Stimulated activated CD8-positive, alpha-beta memory T cell treated with anti-CD3 and anti-CD28 coated beads, Interleukin-15, amount 100 ng/mL, for 1 hour (primary cell): ENCODE data around the gene PLSCR5.

Experiments
- DNase-seq: peaks from one replicate; pipeline ENCODE4 v3.0.0-alpha.2; 2020; ENCODE audit warnings: low read depth

PLSCR5 gene

DNA sequence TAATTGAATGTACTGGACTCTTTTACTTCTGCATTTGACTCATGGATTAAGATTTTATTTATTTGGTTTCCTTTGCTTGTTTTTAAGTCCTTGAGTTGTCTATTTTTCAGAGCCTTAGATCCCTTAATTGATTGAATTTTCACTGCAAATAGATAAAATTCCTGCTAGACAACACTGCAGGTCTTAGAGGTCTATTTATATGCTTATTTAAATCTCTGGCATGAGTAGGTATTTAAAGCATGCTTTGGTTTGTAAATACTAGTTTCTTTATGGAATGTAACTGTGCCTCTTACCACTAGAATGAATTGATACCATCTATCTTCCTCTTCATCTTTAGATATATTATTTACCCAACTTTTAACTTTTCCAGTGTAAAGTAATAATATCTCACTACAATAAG is 20.0 kb downstream of the PLSCR5 start:
- DNase-seq = no peak

DNA sequence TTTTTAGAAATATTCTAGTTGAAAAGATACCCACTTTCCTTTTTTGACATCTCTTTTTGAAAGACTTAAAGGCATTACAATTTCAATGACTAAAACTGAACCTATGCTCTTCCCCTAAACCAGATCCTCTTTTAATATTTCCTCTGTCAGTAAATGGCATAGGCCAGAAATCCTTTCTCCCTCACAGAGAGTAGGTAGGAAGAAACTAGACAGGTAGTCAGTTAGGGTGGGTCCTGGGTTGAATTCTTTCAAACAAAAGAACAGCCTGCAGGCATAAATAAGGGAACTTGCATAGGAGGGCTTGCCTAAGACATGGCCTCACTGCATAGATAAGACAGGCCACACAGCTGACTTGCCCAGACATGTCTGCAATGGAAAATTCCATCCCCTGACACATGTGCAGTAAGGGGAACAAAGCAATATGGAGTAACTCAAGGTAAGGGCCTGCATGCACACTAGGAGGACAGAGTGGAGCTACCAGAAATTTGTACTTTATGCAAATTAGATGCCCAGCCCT is 23.1 kb downstream of the PLSCR5 start:
- no peak for DNase-seq

DNA sequence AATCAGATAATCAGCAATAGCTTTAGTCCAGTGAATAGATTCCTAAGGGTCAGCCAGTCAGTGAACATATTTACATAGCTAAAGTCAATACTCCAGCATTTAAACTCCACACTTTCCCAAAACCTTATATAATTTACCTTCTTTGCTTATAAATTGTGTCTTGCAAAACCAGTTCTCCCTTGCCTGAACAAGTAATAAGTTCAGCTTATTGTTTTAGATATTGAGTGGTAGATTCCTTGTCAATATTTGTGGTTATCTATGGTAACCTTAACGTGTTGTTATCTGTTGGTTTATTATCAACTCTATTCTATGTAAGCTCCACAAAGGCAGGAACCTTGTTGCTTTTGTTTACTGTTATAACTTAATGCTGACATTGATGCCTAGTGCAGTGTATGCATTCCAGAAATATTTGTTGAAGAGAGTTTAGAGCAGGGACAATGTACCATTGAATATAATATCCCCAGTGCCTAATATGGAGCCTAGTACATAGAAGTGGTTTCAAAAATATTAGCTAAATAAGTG is 24.0 kb downstream of the PLSCR5 start:
- no peak for DNase-seq

DNA sequence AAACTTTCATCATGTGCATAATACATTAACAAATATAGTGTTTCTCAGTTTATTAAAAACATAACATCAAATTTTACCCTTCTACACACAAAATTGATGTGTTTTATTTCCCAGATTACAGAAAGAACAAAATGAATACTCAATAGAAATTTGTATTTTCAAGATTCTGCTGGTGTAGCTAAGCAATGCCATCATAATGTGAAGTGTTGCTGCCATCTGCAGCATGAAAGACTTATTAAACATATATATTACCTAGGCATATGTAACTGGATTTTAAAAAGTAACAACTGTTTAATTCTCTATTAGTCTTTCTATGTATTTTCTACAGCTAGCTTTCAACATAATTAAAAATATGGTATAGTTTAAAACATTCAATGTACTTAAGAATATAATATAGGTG is 27.5 kb downstream of the PLSCR5 start:
- no peak for DNase-seq

DNA sequence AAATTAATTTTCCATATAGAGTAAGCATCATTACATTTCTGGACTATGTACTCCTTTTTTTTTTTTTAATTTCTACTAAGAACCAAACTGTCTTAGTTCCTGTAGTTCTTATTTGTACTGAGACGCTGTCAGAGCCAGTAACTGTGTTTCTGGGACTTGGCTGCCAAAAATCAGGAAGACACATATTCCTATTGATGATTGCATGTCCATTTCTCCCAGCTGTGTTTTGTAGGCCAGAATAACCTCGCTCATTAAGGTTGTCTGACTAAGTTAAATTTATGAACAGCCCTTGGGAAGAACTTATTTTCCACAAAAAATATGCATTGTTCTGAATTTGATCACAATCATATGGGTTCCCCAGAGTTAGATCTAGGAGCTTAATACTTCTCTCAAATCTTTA is 29.5 kb downstream of the PLSCR5 start:
- no peak for DNase-seq

DNA sequence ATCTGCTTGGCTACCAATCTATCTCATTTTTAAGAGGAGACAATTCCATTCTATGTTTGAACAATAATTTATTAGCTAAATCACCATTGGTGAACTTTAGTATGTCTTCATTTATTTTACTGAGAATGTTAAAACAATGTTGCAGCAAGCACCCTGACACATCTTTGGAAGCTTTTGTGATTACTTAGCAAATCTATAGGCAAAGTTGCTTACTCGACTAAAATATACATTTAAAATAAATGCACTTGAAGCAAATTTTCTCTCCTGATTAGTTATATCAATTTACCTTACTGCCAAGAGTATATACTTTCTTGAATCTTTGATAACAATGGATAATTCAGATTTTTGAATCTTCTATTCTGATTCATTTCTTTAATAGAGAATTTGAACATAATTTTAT is 31.0 kb downstream of the PLSCR5 start:
- no peak for DNase-seq

DNA sequence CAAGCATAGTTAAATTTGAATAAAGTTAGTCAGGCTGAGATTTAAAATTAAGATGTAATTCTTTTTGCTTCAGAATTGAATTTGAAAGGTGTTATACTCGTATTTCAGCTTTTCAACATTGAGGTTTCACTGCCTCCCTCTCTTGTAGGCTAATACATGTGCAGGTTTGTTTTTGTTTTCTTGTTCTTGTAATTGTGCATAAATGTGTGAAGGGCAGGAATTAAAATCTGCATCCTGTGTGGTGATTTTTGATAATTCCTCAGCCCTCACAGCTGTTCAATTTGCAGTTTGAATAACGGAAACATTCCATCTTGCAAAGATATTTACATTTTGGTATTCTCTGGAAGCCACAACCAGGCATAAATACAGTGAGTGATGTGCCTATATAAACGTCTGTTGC is 35.8 kb downstream of the PLSCR5 start:
- no peak for DNase-seq

DNA sequence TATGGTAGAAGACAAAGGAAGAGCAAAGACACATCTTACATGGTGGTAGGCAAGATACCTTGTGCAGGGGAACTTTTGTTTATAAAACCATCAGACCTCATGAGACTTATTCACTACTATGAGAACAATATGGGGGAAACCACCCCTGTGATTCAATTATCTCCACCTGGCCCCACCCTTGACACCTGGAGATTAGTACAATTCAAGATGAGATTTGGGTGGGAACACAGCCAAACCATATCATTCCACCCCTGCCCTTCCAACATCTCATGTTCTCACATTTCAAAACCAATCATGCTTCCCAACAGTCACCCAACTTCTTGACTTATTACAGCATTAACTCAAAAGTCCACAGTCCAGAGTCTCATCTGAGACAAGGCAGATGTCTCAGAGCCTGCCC is 39.0 kb downstream of the PLSCR5 start:
- DNase-seq = no peak

DNA sequence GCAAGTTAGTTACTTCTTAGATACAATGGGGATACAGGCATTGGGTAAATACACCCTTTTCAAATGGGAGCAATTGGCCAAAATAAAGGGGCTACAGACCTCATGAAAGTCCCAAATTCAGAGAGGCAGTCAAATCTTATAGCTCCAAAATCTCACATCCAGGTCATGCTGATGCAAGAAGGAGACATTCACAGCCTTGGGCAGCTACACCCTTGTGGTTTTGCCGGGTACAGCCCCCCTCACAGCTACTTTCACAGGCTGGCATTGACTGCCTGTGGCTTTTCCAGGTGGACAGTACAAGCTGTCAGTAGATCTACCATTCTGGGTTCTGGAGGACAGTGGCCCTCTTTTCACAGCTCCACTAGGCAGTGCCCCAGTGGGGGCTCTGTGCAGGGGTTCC is 43.3 kb downstream of the PLSCR5 start:
- DNase-seq = no peak

DNA sequence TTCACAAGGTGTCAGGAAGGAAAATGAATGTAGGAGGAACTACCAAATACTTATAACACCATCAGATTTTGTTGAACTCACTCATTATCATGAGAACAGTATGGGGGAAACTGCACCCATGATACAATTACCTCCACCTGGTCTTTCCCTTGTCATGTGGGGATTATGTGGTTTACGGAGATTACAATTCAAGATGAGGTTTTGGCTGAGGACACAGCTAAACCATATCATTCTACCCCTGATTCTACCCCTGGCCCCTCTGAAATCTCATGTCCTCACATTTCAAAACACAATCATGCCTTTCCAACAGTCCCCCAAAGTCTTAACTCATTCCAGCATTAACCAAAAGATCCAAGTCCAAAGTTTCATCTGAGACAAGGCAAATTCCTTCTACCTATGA is 43.7 kb downstream of the PLSCR5 start:
- DNase-seq = no peak

DNA sequence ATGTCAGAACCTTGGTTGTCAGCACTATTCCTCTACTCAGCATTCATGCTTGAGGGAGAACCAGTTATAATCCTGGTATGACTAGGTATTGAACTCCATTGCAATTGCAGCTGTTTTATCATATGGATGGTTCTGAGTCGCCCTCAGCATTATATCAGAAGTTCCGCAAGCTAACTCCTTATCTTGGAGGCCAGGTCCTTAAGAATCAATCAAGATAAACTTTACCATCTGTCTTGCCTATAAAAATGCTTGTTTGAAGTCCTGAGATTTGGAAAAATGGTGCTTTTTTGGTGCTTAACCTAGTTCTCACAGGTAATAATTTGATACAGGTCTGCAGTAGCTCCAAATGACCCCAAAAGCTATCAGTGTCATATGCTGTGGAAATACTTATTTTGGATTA is 44.5 kb downstream of the PLSCR5 start:
- no peak for DNase-seq

DNA sequence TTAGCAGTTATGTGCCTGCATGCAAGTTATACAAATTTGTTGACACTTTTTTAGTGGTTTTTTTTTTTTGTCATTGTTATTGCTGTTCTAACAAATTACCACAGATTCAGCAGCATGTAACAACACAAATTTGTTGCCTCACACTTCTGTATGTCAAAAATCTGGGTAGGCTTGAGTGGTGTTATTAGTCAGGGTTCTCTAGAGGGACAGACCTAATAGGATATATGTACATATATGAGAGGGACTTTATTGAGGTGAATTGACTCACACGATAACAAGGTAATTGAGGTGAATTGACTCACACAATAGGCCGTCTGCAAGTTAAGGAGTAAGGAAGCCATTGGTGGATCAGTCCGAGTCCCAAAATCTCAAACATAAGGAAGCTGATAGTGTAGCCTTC is 45.8 kb downstream of the PLSCR5 start:
- no peak for DNase-seq

DNA sequence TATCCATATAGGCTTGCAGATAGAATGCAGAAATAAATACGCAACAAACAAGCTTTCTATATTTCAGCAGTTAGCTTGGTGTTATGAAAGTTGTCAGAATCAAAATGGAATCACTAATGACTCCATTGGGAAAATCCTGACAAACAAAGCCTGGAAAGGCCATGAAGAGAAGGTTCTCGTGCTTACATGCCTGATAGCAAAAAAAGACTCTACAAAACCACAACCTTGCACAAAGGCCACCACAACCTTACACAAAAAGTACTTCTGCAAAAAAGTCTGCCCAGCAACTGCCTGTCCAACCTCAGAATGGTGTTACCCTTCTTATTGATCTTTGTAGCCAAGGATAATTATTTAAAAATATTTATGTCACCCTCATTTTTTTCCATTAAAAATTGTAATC is 46.4 kb downstream of the PLSCR5 start:
- no peak for DNase-seq

DNA sequence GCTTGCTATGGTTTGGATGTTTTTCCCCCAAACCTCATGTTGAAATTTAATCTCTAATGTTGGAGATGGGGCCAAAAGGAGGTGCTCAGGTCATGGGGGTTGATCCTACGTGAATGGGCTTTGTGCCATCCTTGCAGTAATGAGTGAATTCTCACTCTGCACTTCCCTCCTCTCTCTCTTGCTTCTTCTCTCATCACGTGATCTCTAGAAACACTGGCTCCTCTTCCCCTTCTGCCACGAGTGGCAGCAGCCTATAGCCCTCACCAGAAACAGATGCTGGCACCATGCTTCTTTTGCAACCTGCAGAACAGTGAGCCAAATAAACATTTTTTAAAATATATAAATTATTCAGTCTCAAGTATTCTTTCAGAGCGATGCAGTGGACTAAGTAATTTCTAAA is 47.4 kb downstream of the PLSCR5 start:
- no peak for DNase-seq

DNA sequence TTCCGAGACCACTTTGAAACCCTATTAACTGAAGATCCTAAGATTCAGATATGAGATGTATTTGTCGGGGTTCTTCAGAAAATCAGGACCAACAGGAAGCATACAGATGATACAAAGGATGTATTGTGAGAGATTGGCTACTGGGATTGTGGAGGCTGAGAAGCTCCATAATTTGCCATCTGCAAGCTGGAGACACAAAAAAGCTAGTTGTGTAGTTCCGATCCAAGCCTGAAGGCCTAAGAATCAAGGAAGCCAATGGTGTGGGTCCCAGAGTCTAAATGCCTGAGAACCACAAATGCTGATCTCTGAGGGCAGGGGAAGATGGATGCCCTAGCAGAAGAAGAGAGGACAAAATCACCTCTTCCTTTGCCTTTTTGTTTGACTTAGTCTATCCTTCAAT is 49.8 kb downstream of the PLSCR5 start:
- no peak for DNase-seq

DNA sequence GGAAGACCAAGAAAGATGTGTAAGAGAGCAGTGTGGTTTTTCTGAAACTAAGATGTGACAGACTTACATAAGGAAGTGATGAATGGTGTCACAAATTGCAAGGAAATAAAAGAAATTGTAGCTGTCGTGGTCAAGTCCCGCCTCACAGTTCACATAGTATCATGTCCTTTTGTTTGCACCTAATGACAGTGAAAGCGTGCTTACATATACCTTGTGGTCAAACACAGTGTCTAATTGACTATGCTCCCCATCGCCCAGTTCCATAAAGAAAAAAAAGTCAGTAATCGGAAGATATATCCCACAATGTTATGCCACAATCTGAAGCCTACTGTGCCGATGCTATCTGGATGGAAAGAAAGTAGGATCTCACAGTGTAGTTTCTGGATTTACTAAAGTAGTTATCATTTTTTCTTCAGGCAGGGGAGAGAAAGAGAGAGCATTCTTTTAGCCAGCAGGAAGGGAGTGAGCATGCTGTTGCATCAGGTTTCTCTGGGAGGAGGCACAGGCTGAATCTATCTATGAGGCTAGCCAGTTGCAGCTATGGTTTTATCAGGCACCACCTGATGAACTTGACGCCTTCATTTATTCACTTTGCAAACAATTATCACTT is 50.9 kb downstream of the PLSCR5 start:
- DNase-seq = no peak

DNA sequence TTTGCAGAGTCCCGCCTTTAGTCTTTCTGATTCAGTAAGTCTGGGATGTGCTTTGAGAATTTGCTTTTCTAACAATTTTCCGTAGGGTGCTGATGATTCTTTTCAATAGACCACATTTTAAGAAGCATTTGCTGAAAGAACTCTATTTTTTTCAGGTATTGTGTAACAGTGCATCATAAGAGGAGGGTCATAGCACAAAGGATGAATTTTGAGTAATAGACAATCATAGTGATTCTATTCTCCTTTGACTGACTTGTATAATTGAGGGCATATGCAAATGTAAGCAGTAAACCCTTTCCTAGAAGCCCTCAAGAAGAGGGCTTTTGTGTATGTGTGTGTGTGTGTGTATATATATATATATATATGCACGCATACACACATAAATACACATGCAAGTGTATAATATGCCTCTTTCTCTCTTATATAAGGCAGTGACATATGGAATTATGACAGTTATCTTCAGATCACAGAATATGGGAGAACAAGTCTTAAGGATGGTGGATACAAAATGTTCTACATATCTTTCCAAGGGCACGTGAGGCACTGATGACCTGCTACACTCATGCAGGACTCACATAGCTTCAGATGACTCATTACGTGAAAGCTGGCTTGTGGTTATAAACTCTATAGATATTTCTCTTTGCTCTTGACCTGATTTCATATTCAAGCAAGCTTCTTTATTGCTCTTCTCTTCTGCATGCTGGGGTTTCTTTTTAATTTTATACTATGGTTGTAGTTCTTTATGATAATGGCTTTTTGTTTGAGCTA is 54.2 kb downstream of the PLSCR5 start:
- no peak for DNase-seq

DNA sequence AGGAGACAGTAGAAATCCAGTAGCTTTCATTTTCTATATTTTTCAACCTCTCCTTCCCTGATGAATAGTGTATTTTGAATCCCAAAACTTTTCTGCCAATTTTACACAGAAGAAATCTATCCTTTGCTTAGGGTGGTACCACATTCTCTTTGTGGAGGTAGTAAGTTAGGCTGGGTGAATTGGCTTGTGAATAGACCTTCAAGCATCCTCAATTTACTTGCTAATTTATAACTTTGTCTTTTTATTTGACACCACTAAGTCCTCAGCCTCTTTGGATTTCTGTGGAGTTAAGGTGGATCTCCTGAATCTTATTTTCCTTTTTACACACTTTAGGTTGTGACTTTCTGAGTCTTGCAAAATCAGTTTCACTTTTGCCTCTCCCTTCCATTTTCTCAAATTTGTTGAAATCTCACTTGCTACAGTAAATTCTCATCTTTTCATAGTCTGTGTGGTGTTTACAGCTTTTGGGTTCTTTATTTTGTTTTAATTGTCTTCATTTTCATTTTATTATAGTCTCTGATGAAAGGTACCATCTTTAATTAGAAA is 55.0 kb downstream of the PLSCR5 start:
- DNase-seq = no peak

DNA sequence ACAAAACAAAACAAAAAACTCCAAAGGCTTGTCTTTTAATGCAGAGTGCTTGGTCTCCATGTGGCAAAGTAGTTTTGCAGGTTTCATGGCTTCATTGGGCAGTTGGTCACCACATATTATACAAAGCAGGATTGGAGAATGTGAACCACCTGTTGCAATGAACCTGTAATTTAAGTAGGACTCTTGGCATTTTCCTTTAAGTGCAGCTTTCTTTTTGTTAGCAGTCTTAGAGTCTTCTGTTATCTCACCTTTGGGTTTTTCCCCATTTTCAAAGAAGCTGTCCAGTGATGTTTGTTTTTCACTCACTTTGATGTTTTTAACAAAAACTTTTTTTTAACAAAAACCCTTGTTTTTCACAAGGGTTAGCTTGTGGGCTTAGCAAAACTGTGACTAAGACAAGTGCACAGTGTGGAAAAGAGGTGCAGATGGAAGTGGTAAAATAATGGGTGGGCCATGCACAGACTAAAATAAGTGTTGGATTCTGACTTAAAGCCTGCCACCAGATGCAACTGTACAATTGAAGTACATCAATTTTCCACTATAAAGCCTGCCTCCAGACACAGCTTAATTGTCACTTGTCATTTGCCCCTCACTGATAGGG is 57.8 kb downstream of the PLSCR5 start:
- DNase-seq = no peak

DNA sequence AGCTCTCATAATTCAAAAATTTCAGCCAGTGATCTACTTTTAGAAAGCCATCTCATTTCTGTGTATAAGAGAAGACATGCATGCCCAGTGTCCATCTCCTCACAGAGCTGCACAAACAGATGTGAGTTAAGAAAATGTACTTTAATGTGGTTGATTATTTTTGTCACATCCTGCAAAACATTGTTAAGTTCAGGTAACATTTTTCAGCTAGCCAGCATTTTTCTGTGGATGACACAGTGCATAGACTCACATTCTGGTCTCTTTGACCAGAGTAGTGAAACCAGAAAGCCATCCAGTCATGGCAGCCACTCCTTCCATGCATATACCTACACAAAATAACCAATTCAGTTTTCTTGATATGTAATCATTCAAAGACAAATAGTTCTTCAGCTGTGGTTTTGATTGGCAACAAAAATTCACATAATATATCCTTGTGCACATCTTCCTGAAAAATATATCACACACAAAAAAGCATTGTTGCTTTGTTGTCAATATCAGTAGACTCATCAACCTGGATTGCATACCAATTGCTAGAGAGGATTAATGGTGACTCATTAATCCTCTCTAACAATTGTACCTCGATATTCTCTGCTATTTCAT is 58.7 kb downstream of the PLSCR5 start:
- DNase-seq = no peak

DNA sequence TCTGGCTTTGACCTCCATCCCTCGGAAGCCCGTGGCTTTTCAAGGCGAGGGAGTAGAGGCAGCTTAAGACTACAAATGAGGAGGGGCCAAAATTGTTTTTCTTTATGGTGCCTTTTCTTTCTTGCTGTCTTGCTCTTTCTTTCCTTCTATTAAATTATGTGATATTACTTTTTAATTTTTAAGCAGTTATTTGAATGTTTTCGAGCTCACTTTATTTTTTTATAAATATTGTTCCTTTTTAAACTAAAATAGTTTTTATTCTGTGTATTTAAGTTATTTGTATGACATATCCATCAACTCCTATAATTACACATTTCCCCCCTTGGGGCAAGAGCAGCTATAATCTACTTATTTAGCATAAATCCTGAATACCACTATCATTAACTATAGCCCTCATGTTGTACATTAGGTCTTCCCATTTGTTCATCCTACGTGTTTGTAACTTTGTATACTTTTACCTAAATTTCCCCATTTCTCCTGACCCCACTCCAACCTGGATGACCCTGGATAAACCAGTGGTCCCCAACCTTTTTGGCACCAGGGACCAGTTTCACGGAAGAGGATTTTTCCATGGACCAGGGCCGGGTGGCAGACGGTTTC is 60.1 kb downstream of the PLSCR5 start:
- no peak for DNase-seq
